ENCODE data around the gene SLAMF9.

Gene SLAMF9

GRCh38 chr1:159945483-159946241 lies 8.4 kb downstream of the SLAMF9 start, which contains the start of gene IGSF9:
Gene IGSF9, minus strand, starts transcription at chr1:159945613. Its CDS starts 2,159 bp downstream, at chr1:159943454.
- DNase-seq (ENCODE audit: low spot score), result peak; percentile 80

GRCh38 chr1:159944623-159945455 lies 9.2 kb downstream of the SLAMF9 start:
- DNase-seq (ENCODE audit: low spot score), result no peak

GRCh38 chr1:159943908-159944622 lies 10.0 kb downstream of the SLAMF9 start:
- no peak for DNase-seq (ENCODE audit: low spot score)

GRCh38 chr1:159943278-159943640 lies 10.8 kb downstream of the SLAMF9 start:
- no peak for DNase-seq (ENCODE audit: low spot score)

GRCh38 chr1:159942632-159943277 lies 11.3 kb downstream of the SLAMF9 start:
- DNase-seq (ENCODE audit: low spot score), result no peak

GRCh38 chr1:159941591-159942560 lies 12.2 kb downstream of the SLAMF9 start:
- no peak for DNase-seq (ENCODE audit: low spot score)

- DNase-seq (ENCODE audit: low spot score), result no peak
Measured at GRCh38 chr1:159941141-159941540, 12.9 kb downstream of the SLAMF9 start.

- no peak for DNase-seq (ENCODE audit: low spot score)
Measured at GRCh38 chr1:159940006-159940620, 13.9 kb downstream of the SLAMF9 start.

- no peak for DNase-seq (ENCODE audit: low spot score)
Measured at GRCh38 chr1:159939678-159940002, 14.4 kb downstream of the SLAMF9 start.

GRCh38 chr1:159938905-159939677 lies 14.9 kb downstream of the SLAMF9 start:
- DNase-seq (ENCODE audit: low spot score), result no peak

GRCh38 chr1:159938211-159938852 lies 15.7 kb downstream of the SLAMF9 start:
- no peak for DNase-seq (ENCODE audit: low spot score)

GRCh38 chr1:159937054-159937750 lies 16.8 kb downstream of the SLAMF9 start:
- DNase-seq (ENCODE audit: low spot score), result no peak

GRCh38 chr1:159936273-159936904 lies 17.6 kb downstream of the SLAMF9 start:
- DNase-seq (ENCODE audit: low spot score), result peak; percentile 36

- no peak for DNase-seq (ENCODE audit: low spot score)
Measured at GRCh38 chr1:159935719-159936272, 18.2 kb downstream of the SLAMF9 start.

GRCh38 chr1:159935305-159935704 lies 18.7 kb downstream of the SLAMF9 start:
- DNase-seq (ENCODE audit: low spot score), result no peak

- DNase-seq (ENCODE audit: low spot score), result no peak
Measured at GRCh38 chr1:159934136-159935039, 19.6 kb downstream of the SLAMF9 start.

GRCh38 chr1:159933347-159933746 lies 20.7 kb downstream of the SLAMF9 start:
- no peak for DNase-seq (ENCODE audit: low spot score)

Data from SW480 (cell line).